GM19324 (cell line): ENCODE measurements around the gene KPNA2.
"Not testable (repeated sequence)": the region's sequence is repeated elsewhere in the genome, so short reads cannot be mapped to it uniquely, and the experiment has no call there.

Source experiments
- ATAC-seq: cut with Tn5 transposase; IDR thresholded peaks from one replicate; pipeline ENCODE4 v1.9.1; 2021; ENCODE audit warnings: mild to moderate bottlenecking, moderate library complexity; ENCODE audit not compliant: unreplicated experiment, low FRiP score

KPNA2 gene

GRCh38 chr17:68035523-68036303 lies at the start of gene KPNA2:
TSS of gene KPNA2 (plus strand) at chr17:68035735. CDS start at chr17:68037133, 1,398 bp downstream.
- ATAC-seq = peak; percentile 95

- no peak for ATAC-seq
Measured at GRCh38 chr17:67990909-67991308, 44.6 kb upstream of the KPNA2 start.

- ATAC-seq = no peak
Measured at GRCh38 chr17:67992548-67993152, 42.9 kb upstream of the KPNA2 start.

GRCh38 chr17:67993153-67993997 lies 42.2 kb upstream of the KPNA2 start:
- ATAC-seq = peak; percentile 87

- ATAC-seq = no peak
Measured at GRCh38 chr17:67993998-67994361, 41.6 kb upstream of the KPNA2 start.

GRCh38 chr17:67994817-67995569 lies 40.5 kb upstream of the KPNA2 start:
- ATAC-seq = no peak

GRCh38 chr17:67995570-67996263 lies 39.8 kb upstream of the KPNA2 start:
- ATAC-seq = no peak

- ATAC-seq = not testable (repeated sequence)
Measured at GRCh38 chr17:67996301-67997171, 39.0 kb upstream of the KPNA2 start, which contains the start of gene C17orf58. TSS of gene C17orf58 (minus strand) at chr17:67996469. CDS start at chr17:67996198, 271 bp downstream.

- ATAC-seq = no peak
Measured at GRCh38 chr17:67998466-67998865, 37.1 kb upstream of the KPNA2 start.

GRCh38 chr17:67999291-67999911 lies 36.1 kb upstream of the KPNA2 start:
- no peak for ATAC-seq

GRCh38 chr17:68004201-68004600 lies 31.3 kb upstream of the KPNA2 start:
- ATAC-seq = no peak

- ATAC-seq = no peak
Measured at GRCh38 chr17:68006797-68007196, 28.7 kb upstream of the KPNA2 start.

- no peak for ATAC-seq
Measured at GRCh38 chr17:68011199-68011665, 24.3 kb upstream of the KPNA2 start.

- ATAC-seq = no peak
Measured at GRCh38 chr17:68013385-68013784, 22.1 kb upstream of the KPNA2 start.

GRCh38 chr17:68015081-68015723 lies 20.3 kb upstream of the KPNA2 start:
- no peak for ATAC-seq

- no peak for ATAC-seq
Measured at GRCh38 chr17:68016838-68017237, 18.7 kb upstream of the KPNA2 start.

- not testable (repeated sequence) for ATAC-seq
Measured at GRCh38 chr17:68018493-68018892, 17.0 kb upstream of the KPNA2 start.

GRCh38 chr17:68019336-68019674 lies 16.2 kb upstream of the KPNA2 start:
- no peak for ATAC-seq
